H9 (cell line): Measurements from ENCODE around the gene TMEM191C. TPM values are rescaled to one million over a fixed set of nuclear protein-coding genes. Genes with fewer than 3 reads are reported as not detected.
"Not testable (repeated sequence)": the region's sequence is repeated elsewhere in the genome, so short reads cannot be mapped to it uniquely, and the experiment has no call there.

ENCODE experiments used
- DNase-seq: peaks from one replicate; pipeline ENCODE4 v3.0.0-alpha.2; 2017
- H2AFZ ChIP-seq: one replicate; pipeline ENCODE4 v1.6.1; 2013; ENCODE audit warnings: mild to moderate bottlenecking, low read length, control low read depth, moderate library complexity
- H2AK5ac ChIP-seq: 2 replicates; pipeline ENCODE4 v1.6.1; 2013; ENCODE audit warnings: low read length, control low read depth, mixed read lengths; ENCODE audit not compliant: insufficient read length
- H2BK120ac ChIP-seq: one replicate; pipeline ENCODE4 v1.6.1; 2013; ENCODE audit warnings: low read depth, mild to moderate bottlenecking, low read length, control low read depth, inconsistent platforms; ENCODE audit not compliant: poor library complexity, severe bottlenecking
- H2BK12ac ChIP-seq: 2 replicates; pipeline ENCODE4 v1.6.1; 2013; ENCODE audit warnings: low read length, control low read depth, mixed read lengths, low read depth; ENCODE audit not compliant: insufficient read length
- H2BK15ac ChIP-seq: 2 replicates; pipeline ENCODE4 v1.6.1; 2013; ENCODE audit warnings: low read depth, low read length, control low read depth
- H2BK20ac ChIP-seq: one replicate; pipeline ENCODE4 v1.6.1; 2013; ENCODE audit warnings: low read depth, mild to moderate bottlenecking, low read length, control low read depth, inconsistent platforms; ENCODE audit not compliant: poor library complexity, severe bottlenecking
- H2BK5ac ChIP-seq: 2 replicates; pipeline ENCODE4 v1.6.1; 2013; ENCODE audit warnings: low read length, control low read depth, mixed read lengths; ENCODE audit not compliant: insufficient read length
- H3K14ac ChIP-seq: 2 replicates; pipeline ENCODE4 v1.6.1; 2013; ENCODE audit warnings: low read length, control low read depth; ENCODE audit not compliant: insufficient read depth
- H3K18ac ChIP-seq: 2 replicates; pipeline ENCODE4 v1.6.1; 2013; ENCODE audit warnings: low read depth, mild to moderate bottlenecking, mixed read lengths, low read length, control low read depth; ENCODE audit not compliant: insufficient read length
- H3K23ac ChIP-seq: 2 replicates; pipeline ENCODE4 v1.6.1; 2013; ENCODE audit warnings: low read length, control low read depth, mixed read lengths, low read depth; ENCODE audit not compliant: insufficient read length
- H3K23me2 ChIP-seq: 2 replicates; pipeline ENCODE4 v1.6.1; 2013; ENCODE audit warnings: low read depth, mild to moderate bottlenecking, mixed read lengths, low read length, control low read depth; ENCODE audit not compliant: insufficient read length, poor library complexity, severe bottlenecking
- H3K27ac ChIP-seq: 2 replicates; pipeline ENCODE4 v1.5.1; 2013; ENCODE audit warnings: low read length, control low read depth, mixed read lengths, low read depth; ENCODE audit not compliant: insufficient read length
- H3K27me3 ChIP-seq: 2 replicates; pipeline ENCODE4 v1.6.1; 2013; ENCODE audit warnings: low read length, control low read depth, inconsistent platforms; ENCODE audit not compliant: insufficient read depth
- H3K4ac ChIP-seq: 2 replicates; pipeline ENCODE4 v1.6.1; 2013; ENCODE audit warnings: low read depth, mild to moderate bottlenecking, control low read depth, inconsistent platforms, low read length, moderate library complexity
- H3K4me1 ChIP-seq: 2 replicates; pipeline ENCODE4 v1.6.1; 2013; ENCODE audit warnings: low read length, control low read depth, inconsistent platforms; ENCODE audit not compliant: insufficient read depth
- H3K4me2 ChIP-seq: 2 replicates; pipeline ENCODE4 v1.6.1; 2013; ENCODE audit warnings: low read length, control low read depth, mixed read lengths; ENCODE audit not compliant: insufficient read length, insufficient read depth
- H3K56ac ChIP-seq: 2 replicates; pipeline ENCODE4 v1.6.1; 2013; ENCODE audit warnings: low read depth, mild to moderate bottlenecking, mixed read lengths, low read length, control low read depth; ENCODE audit not compliant: insufficient read length
- H3K79me1 ChIP-seq: 2 replicates; pipeline ENCODE4 v1.6.1; 2013; ENCODE audit warnings: low read depth, mild to moderate bottlenecking, moderate library complexity, low read length, control low read depth, inconsistent platforms; ENCODE audit not compliant: insufficient read depth, poor library complexity, severe bottlenecking
- H3K79me2 ChIP-seq: 2 replicates; pipeline ENCODE4 v1.6.1; 2013; ENCODE audit warnings: low read length, control low read depth, inconsistent platforms; ENCODE audit not compliant: insufficient read depth
- H3K9ac ChIP-seq: 2 replicates; pipeline ENCODE4 v1.6.1; 2013; ENCODE audit warnings: low read length, control low read depth, mixed read lengths; ENCODE audit not compliant: insufficient read length; ENCODE audit errors: extremely low read depth
- H3K9me3 ChIP-seq: one replicate; pipeline ENCODE4 v1.6.1; 2013; ENCODE audit warnings: low read depth, low read length, inconsistent platforms; ENCODE audit not compliant: control insufficient read depth
- H3T11ph ChIP-seq: one replicate; pipeline ENCODE4 v1.6.1; 2013; ENCODE audit warnings: mild to moderate bottlenecking, low read length, control low read depth, inconsistent platforms
- H4K20me1 ChIP-seq: one replicate; pipeline ENCODE4 v1.6.1; 2013; ENCODE audit not compliant: control insufficient read depth, insufficient read length, insufficient read depth
- H4K5ac ChIP-seq: 2 replicates; pipeline ENCODE4 v1.6.1; 2013; ENCODE audit warnings: low read depth, mild to moderate bottlenecking, mixed read lengths, low read length, control low read depth; ENCODE audit not compliant: insufficient read length
- H4K8ac ChIP-seq: replicated peaks from 2 replicates; pipeline ENCODE4 v1.6.1; 2013; ENCODE audit warnings: low read length, control low read depth, mixed read lengths, low read depth; ENCODE audit not compliant: insufficient read length
- H4K91ac ChIP-seq: 2 replicates; pipeline ENCODE4 v1.6.1; 2013; ENCODE audit warnings: low read depth, mild to moderate bottlenecking, moderate library complexity, mixed read lengths, low read length, control low read depth; ENCODE audit not compliant: insufficient read length
- H3K27ac Mint-ChIP-seq, 3 experiments: 2 replicates in 2 of 3; 3 replicates in 1 of 3; pipeline ENCODE4 v1.8.0; 2020 to 2021; ENCODE audit warnings: mixed read lengths in 3 of 3, mild to moderate bottlenecking in 1 of 3, moderate library complexity in 1 of 3
- H3K27me3 Mint-ChIP-seq: 2 replicates; pipeline ENCODE4 v1.8.0; 2021; ENCODE audit warnings: low read depth, mild to moderate bottlenecking, moderate library complexity, mixed read lengths
- H3K36me3 Mint-ChIP-seq, 3 experiments: 2 replicates in 2 of 3; 3 replicates in 1 of 3; pipeline ENCODE4 v1.8.0; 2020 to 2021; ENCODE audit warnings: low read depth in 3 of 3, mixed read lengths in 3 of 3; ENCODE audit not compliant: insufficient read depth in 1 of 3
- H3K4me1 Mint-ChIP-seq, 2 experiments: 2 replicates each; pipeline ENCODE4 v1.8.0; 2020; ENCODE audit warnings: mixed read lengths in 2 of 2
- H3K4me3 Mint-ChIP-seq, 2 experiments: 2 replicates in 1 of 2; 3 replicates in 1 of 2; pipeline ENCODE4 v1.8.0; 2020 to 2021; ENCODE audit warnings: mild to moderate bottlenecking in 2 of 2, mixed read lengths in 2 of 2, moderate library complexity in 1 of 2
- H3K9me3 Mint-ChIP-seq, 2 experiments: 2 replicates in 1 of 2; 3 replicates in 1 of 2; pipeline ENCODE4 v1.8.0; 2020; ENCODE audit warnings: mild to moderate bottlenecking in 2 of 2, mixed read lengths in 2 of 2, moderate library complexity in 1 of 2
- WGBS: extraction: QIAGEN DNeasy Blood & Tissue Kit; methylation state at CpG from one replicate; pipeline ENCODE4 v1.1.7; 2013; ENCODE audit warnings: missing lambda C conversion rate, low lambda C conversion rate, mixed read lengths; ENCODE audit not compliant: insufficient read length; ENCODE audit errors: extremely low coverage; 5-methylcytosine and 5-hydroxymethylcytosine counted together
- total RNA-seq: library from RNA; stranded (reverse); gene quantifications from 2 replicates; pipeline ENCODE4 v1.2.1, GENCODE V29; 2021
- TF ChIP-seq, protein P1 (sequence below): fragments of 200-600 bp; sonication (generic); conservative IDR thresholded peaks from 3 replicates; pipeline ENCODE4 v1.8.0; 2021; ENCODE audit warnings: antibody characterized with exemption, mild to moderate bottlenecking

The TMEM191C gene
- total RNA-seq, 1 experiment from 2014 or later = 4.2 TPM

DNA sequence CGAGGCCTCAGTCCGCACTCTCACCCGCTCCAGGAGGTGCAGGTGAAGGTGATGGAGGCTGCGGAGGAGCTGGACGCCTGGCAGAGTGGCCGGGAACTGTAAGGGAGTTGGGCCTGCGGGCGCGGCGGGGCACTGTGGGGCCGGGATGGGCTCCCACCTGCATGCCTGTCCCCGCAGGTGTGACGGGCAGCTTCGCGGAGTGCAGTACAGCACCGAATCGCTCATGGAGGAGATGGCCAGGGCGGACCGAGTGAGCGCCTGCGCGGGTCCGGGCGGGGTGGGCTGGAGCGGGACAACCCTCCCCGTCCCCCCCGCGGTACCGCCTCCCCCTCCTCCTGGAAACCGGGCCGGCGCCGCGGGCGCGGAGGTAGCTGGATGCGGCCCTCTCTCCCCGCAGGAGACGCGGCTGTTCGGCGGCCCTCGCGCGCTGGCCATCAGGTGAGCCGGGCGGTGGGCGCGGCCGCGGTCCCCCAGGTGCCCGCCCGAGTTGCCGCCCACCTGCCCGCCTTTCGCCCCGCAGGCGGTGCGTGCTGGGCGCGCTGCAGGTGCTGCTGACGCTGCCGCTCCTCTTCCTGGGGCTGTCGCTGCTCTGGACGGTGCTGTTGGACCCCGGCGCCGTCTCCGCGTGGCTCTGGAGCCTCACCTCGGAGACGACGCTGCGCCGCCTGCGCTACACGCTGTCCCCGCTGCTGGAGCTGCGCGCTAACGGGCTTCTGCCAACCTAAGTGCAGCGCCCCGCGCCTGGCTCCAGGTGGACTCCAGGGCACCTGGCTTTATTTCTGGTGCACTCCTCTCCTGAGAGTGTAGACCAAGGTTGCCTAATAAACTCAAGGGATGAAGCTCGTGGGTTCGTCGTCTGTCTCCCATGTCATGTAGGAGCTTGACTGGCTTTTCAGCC is 2.2 kb downstream of the TMEM191C start:
- not testable (repeated sequence) for H3K4me2 ChIP-seq, H3K9me3 Mint-ChIP-seq

DNA sequence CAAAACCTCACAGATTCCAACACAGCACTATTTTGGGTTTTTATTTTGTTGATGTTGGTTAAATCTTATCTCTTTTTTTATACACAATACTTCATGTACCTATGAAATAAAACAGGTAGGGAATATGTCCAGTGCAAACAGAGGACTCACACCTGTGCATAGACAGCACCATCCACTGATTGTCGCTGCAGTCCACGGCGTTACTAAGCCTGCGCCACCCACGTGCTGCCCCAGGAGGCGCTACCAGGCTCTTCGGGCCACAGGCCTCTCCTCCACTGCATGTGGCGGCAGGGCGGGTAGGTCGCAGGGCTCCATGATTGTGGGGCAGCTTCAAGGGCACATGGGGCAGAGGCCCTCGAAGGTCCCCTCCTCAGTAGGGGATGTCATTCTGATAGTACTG is 5.8 kb downstream of the TMEM191C start:
- H3K23ac ChIP-seq, H3K4me1 ChIP-seq, H3K36me3 Mint-ChIP-seq, H3K23me2 ChIP-seq, H2AFZ ChIP-seq, H3K4ac ChIP-seq, H4K5ac ChIP-seq, H4K8ac ChIP-seq, H2BK120ac ChIP-seq, H3K27me3 Mint-ChIP-seq, H3K79me2 ChIP-seq, H3K4me2 ChIP-seq, H2BK15ac ChIP-seq, H3K4me1 Mint-ChIP-seq, H3K27ac ChIP-seq, H2BK20ac ChIP-seq, H2BK12ac ChIP-seq, DNase-seq, H3K27ac Mint-ChIP-seq, H2BK5ac ChIP-seq, H3T11ph ChIP-seq, H3K4me3 Mint-ChIP-seq, H3K18ac ChIP-seq, H3K9me3 Mint-ChIP-seq, H3K14ac ChIP-seq, H3K9ac ChIP-seq, H3K27me3 ChIP-seq, H4K91ac ChIP-seq, H2AK5ac ChIP-seq, H3K56ac ChIP-seq, H4K20me1 ChIP-seq, H3K9me3 ChIP-seq, H3K79me1 ChIP-seq: not testable (repeated sequence)
- no CpG with 5 or more reads among the region's 11 CpGs for WGBS

More for the DNA sequence above, 2.2 kb downstream of the TMEM191C start:
- H3K23me2 ChIP-seq, H3K4me1 ChIP-seq, H3K4me3 Mint-ChIP-seq, H2BK5ac ChIP-seq, H4K20me1 ChIP-seq, H3K79me2 ChIP-seq, H3K36me3 Mint-ChIP-seq, H3K27ac ChIP-seq, H3K4me1 Mint-ChIP-seq, H2BK15ac ChIP-seq, H3K14ac ChIP-seq, H3K4ac ChIP-seq, H2AK5ac ChIP-seq, H3T11ph ChIP-seq, H3K23ac ChIP-seq, H4K91ac ChIP-seq, H2BK120ac ChIP-seq, H3K18ac ChIP-seq, H3K27me3 ChIP-seq, H4K5ac ChIP-seq, H2BK12ac ChIP-seq, H2BK20ac ChIP-seq, H3K27ac Mint-ChIP-seq, H2AFZ ChIP-seq, H3K79me1 ChIP-seq, H3K9ac ChIP-seq, H3K9me3 ChIP-seq, H4K8ac ChIP-seq, H3K27me3 Mint-ChIP-seq, H3K56ac ChIP-seq: not testable (repeated sequence)
- peak; percentile 18 for DNase-seq
- TF ChIP-seq, protein P1, sequence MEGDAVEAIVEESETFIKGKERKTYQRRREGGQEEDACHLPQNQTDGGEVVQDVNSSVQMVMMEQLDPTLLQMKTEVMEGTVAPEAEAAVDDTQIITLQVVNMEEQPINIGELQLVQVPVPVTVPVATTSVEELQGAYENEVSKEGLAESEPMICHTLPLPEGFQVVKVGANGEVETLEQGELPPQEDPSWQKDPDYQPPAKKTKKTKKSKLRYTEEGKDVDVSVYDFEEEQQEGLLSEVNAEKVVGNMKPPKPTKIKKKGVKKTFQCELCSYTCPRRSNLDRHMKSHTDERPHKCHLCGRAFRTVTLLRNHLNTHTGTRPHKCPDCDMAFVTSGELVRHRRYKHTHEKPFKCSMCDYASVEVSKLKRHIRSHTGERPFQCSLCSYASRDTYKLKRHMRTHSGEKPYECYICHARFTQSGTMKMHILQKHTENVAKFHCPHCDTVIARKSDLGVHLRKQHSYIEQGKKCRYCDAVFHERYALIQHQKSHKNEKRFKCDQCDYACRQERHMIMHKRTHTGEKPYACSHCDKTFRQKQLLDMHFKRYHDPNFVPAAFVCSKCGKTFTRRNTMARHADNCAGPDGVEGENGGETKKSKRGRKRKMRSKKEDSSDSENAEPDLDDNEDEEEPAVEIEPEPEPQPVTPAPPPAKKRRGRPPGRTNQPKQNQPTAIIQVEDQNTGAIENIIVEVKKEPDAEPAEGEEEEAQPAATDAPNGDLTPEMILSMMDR = peak; percentile 24; the same call in 2 of the 3 replicates
- no CpG with 5 or more reads among the region's 87 CpGs for WGBS
